GM10266 (cell line): Measurements from ENCODE around the gene FRZB.

ENCODE experiments used
- DNase-seq: peaks from one replicate; pipeline ENCODE4 v3.0.0; 2012; ENCODE audit errors: extremely low spot score
- CTCF ChIP-seq: IDR thresholded peaks from 2 replicates; pipeline ENCODE4 v1.5.1; 2012; ENCODE audit warnings: mild to moderate bottlenecking, low read depth; ENCODE audit not compliant: control insufficient read depth, insufficient read depth; ENCODE audit errors: missing control alignments

Gene FRZB

GRCh38 chr2:182866461-182867406 is at the start of gene FRZB:
Gene FRZB, minus strand, starts transcription at chr2:182866637. Its CDS starts 85 bp downstream, at chr2:182866552.
- peak; percentile 16 for DNase-seq
- no peak for TF ChIP-seq CTCF

- no peak for DNase-seq
- no peak for TF ChIP-seq CTCF
Measured at GRCh38 chr2:182915369-182916326, 49.2 kb upstream of the FRZB start.

GRCh38 chr2:182914852-182915251 is 48.4 kb upstream of the FRZB start:
- TF ChIP-seq CTCF, result no peak
- no peak for DNase-seq

GRCh38 chr2:182913064-182913463 is 46.6 kb upstream of the FRZB start:
- no peak for DNase-seq
- TF ChIP-seq CTCF, result no peak

GRCh38 chr2:182912518-182912915 is 46.1 kb upstream of the FRZB start:
- DNase-seq, result no peak
- no peak for TF ChIP-seq CTCF

- DNase-seq, result no peak
- no peak for TF ChIP-seq CTCF
Measured at GRCh38 chr2:182911813-182912517, 45.5 kb upstream of the FRZB start.
